Left ventricle myocardium inferior (tissue), 1 donor: ENCODE data around the gene CCR2. TPM values are rescaled to one million over a fixed set of nuclear protein-coding genes. Genes with fewer than 3 reads are reported as not detected.
A peak's percentile ranks its signal among the peaks of the same experiment; 100 is the strongest.
"Not testable (repeated sequence)": the region's sequence is repeated elsewhere in the genome, so short reads cannot be mapped to it uniquely, and the experiment has no call there.

Experiments used
- DNase-seq: peaks from one replicate; pipeline ENCODE4 v3.0.0-alpha.2; 2020
- H3K27ac ChIP-seq: fragments of 200-600 bp; replicated peaks from 2 replicates; pipeline ENCODE4 v1.8.0; 2021
- H3K27me3 ChIP-seq: fragments of 200-600 bp; 2 replicates; pipeline ENCODE4 v1.8.0; 2021; ENCODE audit warnings: low read depth
- H3K36me3 ChIP-seq: fragments of 200-600 bp; 2 replicates; pipeline ENCODE4 v1.8.0; 2021
- H3K4me1 ChIP-seq: fragments of 200-600 bp; 2 replicates; pipeline ENCODE4 v1.8.0; 2021
- H3K4me3 ChIP-seq: fragments of 200-600 bp; 2 replicates; pipeline ENCODE4 v1.8.0; 2021; ENCODE audit warnings: mild to moderate bottlenecking, moderate library complexity
- H3K9me3 ChIP-seq: fragments of 200-600 bp; replicated peaks from 2 replicates; pipeline ENCODE4 v1.8.0; 2021
- intact Hi-C: fragments of 100-400 bp; cut with micrococcal nuclease; formaldehyde crosslinking; loops from one replicate; pipeline ENCODE4 v1.11.0; 2022
- total RNA-seq: library from RNA; stranded (reverse); fragmentation: NEBNext Ultra II Directional; extraction: Animal tissue kit (Norgen Biotek cat#: 25700); gene quantifications from one replicate; pipeline ENCODE4 v1.2.1, GENCODE V29; 2021
- TF ChIP-seq, protein P1 (sequence below): fragments of 200-600 bp; IDR thresholded peaks from 2 replicates; pipeline ENCODE4 v1.8.0; 2021; ENCODE audit warnings: antibody characterized with exemption, mild to moderate bottlenecking, borderline replicate concordance
- donor health status: DM: no; HTN: yes; CAD: no; lungs with severe emphysema.

The CCR2 gene
- total RNA-seq, 1 donor from 2014 or later, result 0.63 TPM

DNA sequence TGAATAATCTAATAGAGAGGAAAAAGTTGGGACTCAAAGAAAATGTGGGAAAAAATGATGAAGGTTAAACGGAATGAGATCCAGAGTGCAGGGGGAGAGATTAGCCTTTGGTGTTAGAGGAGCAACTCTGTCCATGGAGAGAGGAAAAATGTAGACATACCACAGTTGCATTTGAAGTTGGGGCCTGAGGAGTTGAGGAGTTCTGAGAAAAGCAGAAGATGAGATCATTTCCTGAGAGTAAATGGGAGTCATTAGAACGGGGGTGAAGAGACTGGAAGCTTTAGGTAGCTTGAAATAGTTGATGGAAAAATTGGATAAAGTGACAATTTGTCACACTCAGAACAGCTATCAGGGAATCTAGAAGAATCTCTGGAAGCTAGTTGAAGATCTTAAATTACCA, 45.6 kb downstream of the CCR2 start:
- Histone ChIP-seq H3K27me3 (no peaks in the 10 kb centered on the region), H3K27ac (no peak overlapping the region), H3K4me1 (peaks cover 16% of the 10 kb centered on the region), H3K9me3 (no peaks in the 10 kb centered on the region), H3K36me3 (no peaks in the 10 kb centered on the region), H3K4me3 (no peak overlapping the region)
- TF ChIP-seq, protein P1, sequence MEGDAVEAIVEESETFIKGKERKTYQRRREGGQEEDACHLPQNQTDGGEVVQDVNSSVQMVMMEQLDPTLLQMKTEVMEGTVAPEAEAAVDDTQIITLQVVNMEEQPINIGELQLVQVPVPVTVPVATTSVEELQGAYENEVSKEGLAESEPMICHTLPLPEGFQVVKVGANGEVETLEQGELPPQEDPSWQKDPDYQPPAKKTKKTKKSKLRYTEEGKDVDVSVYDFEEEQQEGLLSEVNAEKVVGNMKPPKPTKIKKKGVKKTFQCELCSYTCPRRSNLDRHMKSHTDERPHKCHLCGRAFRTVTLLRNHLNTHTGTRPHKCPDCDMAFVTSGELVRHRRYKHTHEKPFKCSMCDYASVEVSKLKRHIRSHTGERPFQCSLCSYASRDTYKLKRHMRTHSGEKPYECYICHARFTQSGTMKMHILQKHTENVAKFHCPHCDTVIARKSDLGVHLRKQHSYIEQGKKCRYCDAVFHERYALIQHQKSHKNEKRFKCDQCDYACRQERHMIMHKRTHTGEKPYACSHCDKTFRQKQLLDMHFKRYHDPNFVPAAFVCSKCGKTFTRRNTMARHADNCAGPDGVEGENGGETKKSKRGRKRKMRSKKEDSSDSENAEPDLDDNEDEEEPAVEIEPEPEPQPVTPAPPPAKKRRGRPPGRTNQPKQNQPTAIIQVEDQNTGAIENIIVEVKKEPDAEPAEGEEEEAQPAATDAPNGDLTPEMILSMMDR, result no peak
- intact Hi-C loops, result no loop called here
- DNase-seq, result no peak

DNA sequence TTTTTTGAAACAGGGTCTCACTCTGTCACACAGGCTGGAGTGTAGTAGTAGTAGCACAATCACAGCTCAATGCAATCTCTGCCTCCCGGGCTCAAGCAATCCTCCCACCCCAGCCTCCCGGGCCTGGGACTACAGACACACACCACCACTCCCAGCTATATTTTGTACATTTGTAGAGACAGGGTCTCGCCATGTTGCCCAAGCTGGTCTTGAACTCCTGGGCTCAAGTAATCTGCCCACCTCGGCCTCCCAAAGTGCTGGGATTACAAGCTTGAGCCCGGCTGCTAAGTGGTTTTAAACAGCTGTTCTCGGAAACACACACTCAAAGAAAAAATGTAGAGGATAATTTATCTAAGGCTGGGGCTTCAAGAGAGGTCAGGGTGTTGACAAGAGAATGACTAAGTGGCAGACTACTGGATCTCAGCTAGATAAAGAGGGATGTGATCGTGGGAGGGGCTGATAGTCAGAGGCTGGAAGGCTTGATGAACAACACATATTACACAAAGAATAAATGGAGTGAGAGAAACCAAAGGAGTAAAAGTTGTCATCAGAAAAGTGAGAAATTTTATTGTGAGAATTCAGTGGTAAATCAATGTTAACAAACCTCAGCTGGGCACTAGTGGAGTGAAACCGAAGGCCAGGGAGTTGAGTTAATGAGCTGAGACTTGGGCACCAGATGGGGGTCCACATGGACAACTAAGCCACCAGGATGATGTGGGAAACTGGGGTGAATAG, 46.3 kb downstream of the CCR2 start:
- TF ChIP-seq, protein P1, result no peak
- no peak for DNase-seq
- Histone ChIP-seq H3K36me3 (no peaks in the 10 kb centered on the region), H3K4me3 (no peak overlapping the region), H3K27ac (no peak overlapping the region), H3K9me3 (no peaks in the 10 kb centered on the region), H3K4me1 (peaks cover 22% of the 10 kb centered on the region), H3K27me3 (no peaks in the 10 kb centered on the region)
- intact Hi-C loops, result no loop called here

DNA sequence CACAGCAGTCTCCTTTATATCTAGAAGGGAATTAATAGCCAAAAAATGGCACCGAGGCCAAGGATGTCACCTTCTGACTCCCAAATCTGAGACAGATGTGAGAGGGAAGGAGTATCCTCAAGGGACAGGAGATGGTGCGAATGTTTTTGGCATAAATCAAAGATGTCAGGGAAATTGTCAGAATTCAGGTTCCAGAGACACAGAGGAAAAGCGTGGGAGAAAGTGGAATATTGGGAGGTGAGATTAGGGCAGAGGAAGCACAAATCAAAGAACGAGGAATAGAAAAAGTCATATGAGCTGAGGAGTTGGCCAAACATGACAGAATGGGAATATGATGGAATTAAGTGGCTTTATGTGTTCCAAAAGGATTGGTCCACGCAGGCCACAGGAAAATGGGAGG, 46.9 kb downstream of the CCR2 start:
- no peak for DNase-seq
- no peaks in the 10 kb centered on the region for H3K36me3 ChIP-seq

DNA sequence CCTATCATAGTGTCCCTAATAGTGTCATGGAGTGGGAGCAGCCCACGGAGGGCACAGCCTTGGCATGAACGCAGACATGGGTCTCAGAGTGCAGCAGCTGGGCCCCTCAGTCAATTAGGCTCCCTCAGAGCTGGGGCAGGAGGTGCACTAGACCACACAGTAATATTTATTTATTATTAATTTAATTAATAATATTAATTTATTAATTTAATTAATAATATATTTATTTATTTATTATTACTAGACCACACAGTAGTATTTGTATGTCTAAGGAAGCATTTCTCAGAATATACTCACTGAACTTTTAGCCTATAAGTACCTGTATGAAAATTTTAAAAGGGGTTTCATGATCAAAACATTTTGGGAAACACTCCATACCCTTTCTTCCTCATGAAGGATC, 47.7 kb downstream of the CCR2 start:
- Histone ChIP-seq H3K27me3 (no peaks in the 10 kb centered on the region), H3K4me1 (peaks cover 34% of the 10 kb centered on the region), H3K4me3 (no peak overlapping the region), H3K9me3 (no peaks in the 10 kb centered on the region), H3K27ac (no peak overlapping the region), H3K36me3 (no peaks in the 10 kb centered on the region)
- intact Hi-C loops, result no loop called here
- TF ChIP-seq, protein P1, result no peak
- DNase-seq, result no peak

More for the DNA sequence above, 46.9 kb downstream of the CCR2 start:
- no peaks in the 10 kb centered on the region for H3K27me3 ChIP-seq
- intact Hi-C loops, result no loop called here
- H3K27ac ChIP-seq, result no peak overlapping the region
- no peak overlapping the region for H3K4me3 ChIP-seq
- TF ChIP-seq, protein P1, result no peak
- H3K9me3 ChIP-seq, result no peaks in the 10 kb centered on the region
- H3K4me1 ChIP-seq, result peaks cover 29% of the 10 kb centered on the region

DNA sequence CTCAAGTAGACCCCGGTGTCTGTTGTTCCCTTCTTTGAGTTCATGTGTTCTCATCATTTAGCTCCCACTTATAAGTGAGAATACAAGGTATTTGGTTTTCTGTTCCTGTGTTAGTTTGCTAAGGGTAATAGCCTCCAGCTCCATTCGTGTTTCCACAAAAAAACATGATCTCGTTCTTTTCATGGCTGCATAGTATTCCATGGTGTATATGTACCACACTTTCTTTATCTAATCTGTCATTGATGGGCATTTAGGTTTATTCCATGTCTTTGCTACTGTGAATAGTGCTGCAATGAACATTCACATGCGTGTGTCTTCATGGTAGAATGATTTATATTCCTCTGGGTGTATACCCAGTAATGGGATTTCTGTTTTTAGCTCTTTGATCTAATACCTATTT, 49.0 kb downstream of the CCR2 start:
- H3K9me3 ChIP-seq, DNase-seq, H3K36me3 ChIP-seq, intact Hi-C loops, H3K27ac ChIP-seq, H3K4me3 ChIP-seq, H3K27me3 ChIP-seq: not testable (repeated sequence)
- peaks cover 43% of the 10 kb centered on the region for H3K4me1 ChIP-seq

DNA sequence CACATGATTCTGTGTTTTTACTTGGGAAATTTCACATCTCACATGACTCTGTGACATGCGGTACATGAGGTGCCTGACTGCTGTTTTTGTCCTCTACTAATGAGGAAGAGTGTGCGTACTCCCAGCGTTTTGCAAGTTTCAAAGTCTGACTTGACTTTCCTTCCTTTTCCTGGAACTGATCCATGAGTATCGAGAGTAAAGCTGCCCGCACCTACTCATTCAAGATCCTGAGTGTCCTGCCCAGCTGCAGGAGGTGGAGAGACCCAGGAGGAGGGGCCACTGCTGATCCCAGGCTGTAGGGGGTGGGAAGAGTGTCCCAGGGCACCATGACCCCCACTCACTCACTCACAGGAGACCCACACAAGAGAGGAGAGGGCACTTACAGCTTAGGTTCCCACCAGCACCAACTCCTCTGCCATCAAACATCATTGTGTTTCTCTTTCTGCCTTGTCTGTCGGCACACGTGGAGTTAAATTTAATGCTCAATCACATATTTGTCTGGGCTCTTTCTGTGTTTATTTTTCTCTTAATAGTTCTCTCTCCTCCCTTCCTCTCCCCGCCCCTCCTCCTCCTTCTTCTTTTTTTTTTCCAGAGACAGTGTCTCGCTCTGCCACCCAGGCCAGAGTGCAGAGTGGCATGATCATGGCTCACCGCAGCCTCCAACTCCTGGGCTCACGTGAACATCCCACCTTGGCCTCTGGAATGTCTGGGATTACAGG, 51.5 kb downstream of the CCR2 start:
- intact Hi-C loops, result no loop called here
- Histone ChIP-seq H3K36me3 (no peaks in the 10 kb centered on the region), H3K27ac (peak overlapping the region; percentile 84), H3K4me1 (peaks cover 61% of the 10 kb centered on the region), H3K9me3 (no peaks in the 10 kb centered on the region), H3K27me3 (no peaks in the 10 kb centered on the region), H3K4me3 (peak overlapping the region; percentile 13)
- TF ChIP-seq, protein P1, result no peak
- no peak for DNase-seq
